Natural killer cell treated with Interleukin-12 subunit alpha and Interleukin-12 subunit beta and Interleukin-15 and Interleukin-18, amount 100 ng/mL, for 72 hours (primary cell): ENCODE data around the gene LRRC71. TPM values are rescaled to one million over a fixed set of nuclear protein-coding genes. Genes with fewer than 3 reads are reported as not detected.

Source experiments
- ATAC-seq, 2 donors: fragments of 150-1000 bp; cut with Tn5 transposase in 1 of 2; sonication (Bioruptor Pico), chemical (Tn5 transposase) in 1 of 2; 2 replicates each; pipeline ENCODE4 v1.10.0; 2021
- DNase-seq: peaks from one replicate; pipeline ENCODE4 v3.0.0; 2022; ENCODE audit warnings: low spot score
- H3K27ac Mint-ChIP-seq, 2 donors: 1 replicate in 1 of 2; 2 replicates in 1 of 2; pipeline ENCODE4 v1.8.0; 2022; ENCODE audit warnings: mixed read lengths in 2 of 2, mild to moderate bottlenecking in 1 of 2, moderate library complexity in 1 of 2
- H3K27me3 Mint-ChIP-seq, 2 donors: 1 replicate in 1 of 2; 2 replicates in 1 of 2; pipeline ENCODE4 v1.8.0; 2022; ENCODE audit warnings: mixed read lengths in 2 of 2
- H3K36me3 Mint-ChIP-seq: one replicate; pipeline ENCODE4 v1.8.0; 2022; ENCODE audit warnings: mixed read lengths
- H3K4me1 Mint-ChIP-seq, 2 donors: 1 replicate in 1 of 2; 2 replicates in 1 of 2; pipeline ENCODE4 v1.8.0; 2022; ENCODE audit warnings: low read depth in 2 of 2, mixed read lengths in 2 of 2, mild to moderate bottlenecking in 1 of 2
- H3K4me3 Mint-ChIP-seq: one replicate; pipeline ENCODE4 v1.8.0; 2022; ENCODE audit warnings: mixed read lengths
- H3K9me3 Mint-ChIP-seq: 2 replicates; pipeline ENCODE4 v1.8.0; 2022; ENCODE audit warnings: mixed read lengths
- total RNA-seq, 2 donors: library from RNA; stranded (reverse); gene quantifications; one replicate each; pipeline ENCODE4 v1.2.3, GENCODE V29; 2022

Gene LRRC71
- total RNA-seq, 2 donors from 2014 or later = not detected

DNA sequence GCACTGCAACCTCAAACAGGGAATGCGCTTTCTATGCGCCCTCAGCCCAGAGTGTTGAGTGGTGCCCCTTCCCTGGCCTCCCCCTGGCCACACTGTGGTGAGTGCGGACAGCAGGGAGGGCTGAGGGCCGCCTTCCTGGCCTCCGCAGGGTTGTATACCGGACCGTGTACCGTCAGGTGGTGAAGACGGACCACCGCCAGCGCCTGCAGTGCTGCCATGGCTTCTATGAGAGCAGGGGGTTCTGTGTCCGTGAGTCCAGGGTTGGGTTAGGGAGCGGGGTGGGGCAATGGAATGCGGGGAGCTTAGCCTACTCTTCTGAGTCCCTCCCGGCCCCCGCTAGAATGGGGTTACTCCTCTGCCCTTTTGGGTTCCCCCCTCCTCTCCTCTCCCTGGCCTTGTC, 15.3 kb upstream of the LRRC71 start:
- no peaks in the 10 kb centered on the region for H3K36me3 Mint-ChIP-seq
- no peak overlapping the region for H3K4me3 Mint-ChIP-seq
- no peak overlapping the region for H3K27ac Mint-ChIP-seq
- no peaks in the 10 kb centered on the region for H3K9me3 Mint-ChIP-seq
- H3K4me1 Mint-ChIP-seq = peaks cover 0 to 3% of the 10 kb centered on the region in 2 donors
- no peak for DNase-seq
- H3K27me3 Mint-ChIP-seq = peaks cover 0 to 9% of the 10 kb centered on the region in 2 donors
- no peak for ATAC-seq

DNA sequence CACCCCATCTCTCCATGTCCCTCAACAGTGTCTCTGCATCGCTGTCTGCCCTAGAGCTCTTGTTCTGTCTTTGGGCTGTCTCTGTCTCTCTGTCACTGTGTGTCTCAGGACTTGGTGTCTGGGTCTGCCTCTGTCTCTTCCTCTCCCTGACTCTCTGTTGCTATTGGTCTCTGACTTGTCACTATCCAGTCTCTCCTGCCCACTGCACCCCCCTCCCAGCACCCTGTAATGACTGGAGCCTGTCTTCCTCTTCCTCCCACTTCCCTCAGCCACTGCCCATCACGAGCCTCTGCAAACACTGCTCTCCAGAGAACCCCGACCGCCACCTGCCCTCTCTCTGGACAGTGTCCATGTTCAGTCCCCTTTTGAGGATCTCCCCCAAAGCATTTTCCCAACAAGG, 14.8 kb upstream of the LRRC71 start:
- ATAC-seq (no peak), DNase-seq (no peak)
- H3K9me3 Mint-ChIP-seq = no peaks in the 10 kb centered on the region
- no peaks in the 10 kb centered on the region for H3K36me3 Mint-ChIP-seq
- H3K27me3 Mint-ChIP-seq = peaks cover 0 to 9% of the 10 kb centered on the region in 2 donors
- no peak overlapping the region for H3K27ac Mint-ChIP-seq
- H3K4me1 Mint-ChIP-seq = peaks cover 0 to 3% of the 10 kb centered on the region in 2 donors
- H3K4me3 Mint-ChIP-seq = no peak overlapping the region

DNA sequence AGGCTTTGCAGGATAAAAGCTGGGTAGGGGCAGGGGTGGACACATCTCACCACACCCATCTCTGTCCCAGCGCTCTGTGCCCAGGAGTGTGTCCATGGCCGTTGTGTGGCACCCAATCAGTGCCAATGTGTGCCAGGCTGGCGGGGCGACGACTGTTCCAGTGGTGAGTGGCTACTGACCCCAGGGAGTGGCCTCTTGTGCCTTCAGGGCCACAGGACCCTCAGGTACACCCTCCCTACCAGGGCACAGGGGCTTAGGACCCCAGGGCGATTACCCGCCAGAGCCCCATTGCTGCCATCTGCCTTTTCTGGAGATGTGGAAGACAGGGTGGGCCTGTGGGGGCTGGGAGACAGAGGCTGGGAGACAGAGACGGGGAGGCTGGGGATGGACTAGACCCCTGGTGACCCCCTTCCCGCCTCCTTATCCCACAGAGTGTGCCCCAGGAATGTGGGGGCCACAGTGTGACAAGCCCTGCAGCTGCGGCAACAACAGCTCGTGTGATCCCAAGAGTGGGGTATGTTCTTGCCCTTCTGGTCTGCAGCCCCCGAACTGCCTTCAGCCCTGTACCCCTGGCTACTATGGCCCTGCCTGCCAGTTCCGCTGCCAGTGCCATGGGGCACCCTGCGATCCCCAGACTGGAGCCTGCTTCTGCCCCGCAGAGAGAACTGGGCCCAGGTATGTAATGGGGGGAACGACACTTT, 14.1 kb upstream of the LRRC71 start:
- Mint-ChIP-seq H3K27me3 (peaks cover 7 to 9% of the 10 kb centered on the region in 2 donors), H3K4me1 (peaks cover 0 to 3% of the 10 kb centered on the region in 2 donors), H3K9me3 (no peaks in the 10 kb centered on the region), H3K4me3 (no peak overlapping the region), H3K36me3 (no peaks in the 10 kb centered on the region), H3K27ac (no peak overlapping the region)
- ATAC-seq = no peak
- DNase-seq = no peak

DNA sequence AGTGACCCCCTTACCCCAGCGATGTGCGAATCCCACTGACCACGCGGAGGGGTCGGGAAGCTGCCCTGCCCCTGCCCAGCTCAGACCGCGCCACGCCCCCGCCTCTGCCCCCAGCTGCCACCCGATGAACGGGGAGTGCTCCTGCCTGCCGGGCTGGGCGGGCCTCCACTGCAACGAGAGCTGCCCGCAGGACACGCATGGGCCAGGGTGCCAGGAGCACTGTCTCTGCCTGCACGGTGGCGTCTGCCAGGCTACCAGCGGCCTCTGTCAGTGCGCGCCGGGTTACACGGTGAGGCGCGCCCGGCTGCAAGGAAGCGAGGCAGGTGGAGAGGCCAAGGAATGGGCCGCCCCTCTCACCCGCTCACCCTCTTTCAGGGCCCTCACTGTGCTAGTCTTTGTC, 11.9 kb upstream of the LRRC71 start:
- ATAC-seq = no peak
- Mint-ChIP-seq H3K4me3 (no peak overlapping the region), H3K27me3 (peaks cover 7 to 12% of the 10 kb centered on the region in 2 donors), H3K9me3 (no peaks in the 10 kb centered on the region), H3K27ac (no peak overlapping the region), H3K4me1 (peaks cover 0 to 3% of the 10 kb centered on the region in 2 donors), H3K36me3 (no peaks in the 10 kb centered on the region)
- DNase-seq = no peak

DNA sequence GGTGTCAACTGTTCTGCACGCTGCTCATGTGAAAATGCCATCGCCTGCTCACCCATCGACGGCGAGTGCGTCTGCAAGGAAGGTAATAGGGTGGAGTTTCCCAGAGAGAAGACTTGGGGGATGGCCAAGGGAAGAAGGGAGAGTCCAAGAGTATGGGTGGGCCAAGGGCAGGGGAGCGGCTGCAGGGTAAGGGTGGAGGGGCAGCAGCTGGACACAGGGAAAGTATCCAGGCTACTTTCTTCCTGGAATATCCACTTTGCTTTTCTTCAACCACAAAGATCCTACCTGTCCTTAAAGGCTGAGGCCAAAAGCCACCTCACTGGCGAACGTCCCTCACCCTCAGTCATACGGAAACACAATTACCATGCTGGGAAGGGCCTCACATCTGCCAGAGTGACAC, 11.5 kb upstream of the LRRC71 start:
- Mint-ChIP-seq H3K9me3 (no peaks in the 10 kb centered on the region), H3K4me1 (peaks cover 0 to 3% of the 10 kb centered on the region in 2 donors), H3K27me3 (peaks cover 7 to 12% of the 10 kb centered on the region in 2 donors), H3K36me3 (no peaks in the 10 kb centered on the region), H3K27ac (no peak overlapping the region), H3K4me3 (no peak overlapping the region)
- ATAC-seq (no peak), DNase-seq (no peak)

DNA sequence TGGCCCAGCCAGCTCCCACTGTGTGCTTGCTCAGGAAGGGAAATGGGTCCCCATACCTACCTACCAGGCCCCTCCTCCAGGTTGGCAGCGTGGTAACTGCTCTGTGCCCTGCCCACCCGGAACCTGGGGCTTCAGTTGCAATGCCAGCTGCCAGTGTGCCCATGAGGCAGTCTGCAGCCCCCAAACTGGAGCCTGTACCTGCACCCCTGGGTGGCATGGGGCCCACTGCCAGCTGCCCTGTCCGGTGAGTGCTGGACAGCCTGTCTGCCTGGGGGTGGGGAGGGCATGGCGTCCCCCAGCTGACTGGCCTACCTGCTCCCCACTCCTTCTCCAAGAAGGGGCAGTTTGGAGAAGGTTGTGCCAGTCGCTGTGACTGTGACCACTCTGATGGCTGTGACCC, 10.8 kb upstream of the LRRC71 start:
- DNase-seq (no peak), ATAC-seq (no peak)
- Mint-ChIP-seq H3K9me3 (no peaks in the 10 kb centered on the region), H3K36me3 (no peaks in the 10 kb centered on the region), H3K4me1 (peaks cover 0 to 3% of the 10 kb centered on the region in 2 donors), H3K27me3 (peaks cover 11 to 12% of the 10 kb centered on the region in 2 donors), H3K27ac (no peak overlapping the region), H3K4me3 (no peak overlapping the region)

DNA sequence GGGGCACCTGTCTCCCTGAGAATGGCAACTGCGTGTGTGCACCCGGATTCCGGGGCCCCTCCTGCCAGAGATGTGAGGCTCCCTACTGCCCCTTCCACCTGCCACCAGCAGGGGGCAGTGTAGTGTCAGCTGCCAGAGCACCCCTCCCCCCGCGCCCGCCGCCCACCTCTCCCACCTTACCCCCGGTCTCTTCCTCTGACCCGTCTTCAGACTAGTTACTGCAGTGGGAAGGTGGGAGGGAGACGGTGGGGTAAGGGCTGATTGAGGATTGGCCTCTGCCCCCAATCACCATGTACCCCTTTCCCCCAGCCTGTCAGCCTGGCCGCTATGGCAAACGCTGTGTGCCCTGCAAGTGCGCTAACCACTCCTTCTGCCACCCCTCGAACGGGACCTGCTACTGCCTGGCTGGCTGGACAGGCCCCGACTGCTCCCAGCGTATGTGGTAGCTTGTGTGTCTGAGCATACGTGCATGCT, 10.1 kb upstream of the LRRC71 start:
- Mint-ChIP-seq H3K4me1 (peaks cover 0 to 3% of the 10 kb centered on the region in 2 donors), H3K36me3 (no peaks in the 10 kb centered on the region), H3K9me3 (no peaks in the 10 kb centered on the region), H3K4me3 (no peak overlapping the region), H3K27ac (no peak overlapping the region), H3K27me3 (peaks cover 13% of the 10 kb centered on the region in 2 donors)
- ATAC-seq = peak in 1 of 2 donors; percentile 48
- no peak for DNase-seq

DNA sequence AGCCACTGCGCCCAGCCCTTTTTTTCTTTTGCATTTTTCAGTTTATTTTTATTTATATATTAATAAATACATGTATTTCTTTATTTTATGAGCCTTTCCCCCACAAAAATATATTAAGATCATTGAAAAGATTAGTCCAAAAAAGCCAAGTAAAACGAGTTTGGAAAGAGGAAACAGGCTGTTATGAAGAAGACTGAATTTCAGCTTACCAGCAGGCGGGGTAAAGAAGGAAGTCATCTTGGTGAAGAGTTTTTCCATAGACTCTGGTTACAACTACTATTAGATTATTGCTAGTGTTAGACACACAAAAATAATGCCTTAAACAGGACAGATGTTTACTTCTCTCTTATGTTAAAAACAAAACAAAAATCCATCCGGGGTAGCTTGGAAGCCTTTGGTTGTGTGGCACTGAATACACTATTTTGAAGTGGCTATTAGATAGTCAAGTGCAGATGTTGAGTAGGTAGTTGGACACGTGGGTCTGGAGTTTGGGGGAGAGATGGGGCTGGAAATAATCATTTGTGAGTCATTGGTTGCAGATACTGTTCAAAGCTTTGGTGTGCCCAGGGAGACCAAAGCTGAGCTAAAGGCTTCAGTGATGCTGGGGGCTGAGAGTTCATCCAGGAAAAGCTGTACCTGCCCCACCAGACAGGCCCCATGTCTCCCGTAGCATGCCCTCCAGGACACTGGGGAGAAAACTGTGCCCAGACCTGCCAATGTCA, 8.7 kb upstream of the LRRC71 start:
- Mint-ChIP-seq H3K27ac (no peak overlapping the region), H3K27me3 (peaks cover 15 to 25% of the 10 kb centered on the region in 2 donors), H3K4me1 (peaks cover 0 to 3% of the 10 kb centered on the region in 2 donors), H3K9me3 (no peaks in the 10 kb centered on the region), H3K36me3 (no peaks in the 10 kb centered on the region), H3K4me3 (no peak overlapping the region)
- ATAC-seq (no peak), DNase-seq (no peak)

DNA sequence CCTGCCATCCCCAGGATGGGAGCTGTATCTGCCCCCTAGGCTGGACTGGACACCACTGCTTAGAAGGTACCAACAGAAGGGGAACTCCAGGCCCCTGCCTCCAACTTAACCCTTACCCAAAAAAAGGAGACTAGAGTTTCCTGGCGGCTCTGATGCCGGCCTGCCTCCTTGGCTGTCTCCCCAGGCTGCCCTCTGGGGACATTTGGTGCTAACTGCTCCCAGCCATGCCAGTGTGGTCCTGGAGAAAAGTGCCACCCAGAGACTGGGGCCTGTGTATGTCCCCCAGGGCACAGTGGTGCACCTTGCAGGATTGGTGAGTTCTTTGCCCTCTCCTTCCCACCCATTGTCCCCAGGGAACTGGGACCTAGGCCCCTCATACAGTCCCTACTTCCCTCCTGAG, 8.1 kb upstream of the LRRC71 start:
- ATAC-seq = no peak
- Mint-ChIP-seq H3K4me1 (no peaks in the 10 kb centered on the region), H3K9me3 (no peaks in the 10 kb centered on the region), H3K27ac (no peak overlapping the region), H3K4me3 (no peak overlapping the region), H3K36me3 (no peaks in the 10 kb centered on the region), H3K27me3 (peaks cover 12 to 26% of the 10 kb centered on the region in 2 donors)
- DNase-seq = no peak

DNA sequence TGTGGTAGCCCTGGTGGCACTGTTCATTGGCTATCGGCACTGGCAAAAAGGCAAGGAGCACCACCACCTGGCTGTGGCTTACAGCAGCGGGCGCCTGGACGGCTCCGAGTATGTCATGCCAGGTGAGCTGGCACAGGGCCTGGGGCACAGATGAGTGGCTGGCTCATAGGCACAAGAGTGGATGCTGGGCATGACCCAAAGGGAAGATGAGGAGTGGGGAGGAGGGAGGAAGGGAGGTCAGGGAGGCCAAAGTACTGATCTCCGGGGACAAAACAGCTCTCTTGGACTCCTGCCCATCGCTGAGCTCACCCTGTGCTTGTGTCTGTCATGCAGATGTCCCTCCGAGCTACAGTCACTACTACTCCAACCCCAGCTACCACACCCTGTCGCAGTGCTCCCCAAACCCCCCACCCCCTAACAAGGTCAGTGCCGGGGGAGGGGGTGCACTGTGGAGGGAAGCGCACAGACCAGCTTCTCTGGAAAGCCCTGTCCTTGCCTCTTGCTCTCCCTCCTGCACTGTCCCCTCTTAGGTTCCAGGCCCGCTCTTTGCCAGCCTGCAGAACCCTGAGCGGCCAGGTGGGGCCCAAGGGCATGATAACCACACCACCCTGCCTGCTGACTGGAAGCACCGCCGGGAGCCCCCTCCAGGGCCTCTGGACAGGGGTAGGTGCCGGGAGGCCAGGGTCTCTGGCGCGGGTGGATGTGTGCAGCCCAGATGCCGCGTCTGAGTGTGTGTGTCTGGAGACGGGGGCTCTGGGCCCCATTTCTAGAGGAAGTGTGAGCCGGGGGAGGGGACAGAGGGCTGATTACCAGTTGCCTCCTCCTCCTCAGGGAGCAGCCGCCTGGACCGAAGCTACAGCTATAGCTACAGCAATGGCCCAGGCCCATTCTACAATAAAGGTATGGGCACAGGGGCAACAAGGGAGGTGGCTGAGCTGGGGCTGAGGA, 7.3 kb upstream of the LRRC71 start:
- no peaks in the 10 kb centered on the region for H3K4me1 Mint-ChIP-seq
- H3K9me3 Mint-ChIP-seq = no peaks in the 10 kb centered on the region
- DNase-seq (no peak), ATAC-seq (peak; percentile 2 to 5)
- H3K27ac Mint-ChIP-seq = no peak overlapping the region
- H3K36me3 Mint-ChIP-seq = no peaks in the 10 kb centered on the region
- H3K27me3 Mint-ChIP-seq = peaks cover 12 to 26% of the 10 kb centered on the region in 2 donors
- H3K4me3 Mint-ChIP-seq = no peak overlapping the region

DNA sequence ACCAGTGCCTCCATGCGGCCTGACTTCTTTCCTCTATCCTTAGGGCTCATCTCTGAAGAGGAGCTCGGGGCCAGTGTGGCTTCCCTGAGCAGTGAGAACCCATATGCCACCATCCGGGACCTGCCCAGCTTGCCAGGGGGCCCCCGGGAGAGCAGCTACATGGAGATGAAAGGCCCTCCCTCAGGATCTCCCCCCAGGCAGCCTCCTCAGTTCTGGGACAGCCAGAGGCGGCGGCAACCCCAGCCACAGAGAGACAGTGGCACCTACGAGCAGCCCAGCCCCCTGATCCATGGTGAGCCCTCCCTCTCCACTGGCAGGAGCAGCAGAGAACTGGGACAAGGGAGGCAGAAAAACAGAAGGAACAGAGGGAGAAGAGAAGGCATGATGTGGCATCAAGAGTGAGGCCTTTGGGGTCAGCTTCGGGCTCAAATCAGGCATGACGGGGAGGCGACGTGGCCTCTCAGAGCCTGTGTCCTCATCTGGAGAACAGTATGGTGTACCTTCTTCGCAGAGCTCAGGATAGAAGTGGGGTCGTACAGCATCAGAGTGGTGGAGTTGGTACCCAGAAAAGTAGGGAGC, 6.5 kb upstream of the LRRC71 start:
- peaks cover 0 to 5% of the 10 kb centered on the region in 2 donors for H3K4me1 Mint-ChIP-seq
- H3K36me3 Mint-ChIP-seq = no peaks in the 10 kb centered on the region
- no peak overlapping the region for H3K27ac Mint-ChIP-seq
- no peak for DNase-seq
- no peak overlapping the region for H3K4me3 Mint-ChIP-seq
- no peak for ATAC-seq
- H3K27me3 Mint-ChIP-seq = peaks cover 17 to 32% of the 10 kb centered on the region in 2 donors
- no peaks in the 10 kb centered on the region for H3K9me3 Mint-ChIP-seq

DNA sequence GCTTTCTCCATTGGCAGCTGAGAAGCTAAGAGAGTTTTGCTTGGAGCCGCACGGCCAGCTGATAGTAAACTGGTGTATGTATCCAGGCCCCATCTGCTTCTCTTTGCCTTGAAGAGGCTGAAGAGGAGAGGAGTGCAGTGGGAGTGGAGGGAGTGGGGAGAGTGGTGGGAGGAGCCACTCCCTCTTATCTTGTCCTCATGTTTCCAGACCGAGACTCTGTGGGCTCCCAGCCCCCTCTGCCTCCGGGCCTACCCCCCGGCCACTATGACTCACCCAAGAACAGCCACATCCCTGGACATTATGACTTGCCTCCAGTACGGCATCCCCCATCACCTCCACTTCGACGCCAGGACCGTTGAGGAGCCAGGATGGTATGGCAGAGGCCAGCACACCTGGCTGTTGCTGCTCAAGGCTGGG, 6.0 kb upstream of the LRRC71 start:
- ATAC-seq = no peak
- no peak overlapping the region for H3K27ac Mint-ChIP-seq
- peaks cover 17 to 34% of the 10 kb centered on the region in 2 donors for H3K27me3 Mint-ChIP-seq
- H3K4me3 Mint-ChIP-seq = no peak overlapping the region
- no peaks in the 10 kb centered on the region for H3K9me3 Mint-ChIP-seq
- DNase-seq = no peak
- no peaks in the 10 kb centered on the region for H3K36me3 Mint-ChIP-seq
- peaks cover 0 to 5% of the 10 kb centered on the region in 2 donors for H3K4me1 Mint-ChIP-seq

DNA sequence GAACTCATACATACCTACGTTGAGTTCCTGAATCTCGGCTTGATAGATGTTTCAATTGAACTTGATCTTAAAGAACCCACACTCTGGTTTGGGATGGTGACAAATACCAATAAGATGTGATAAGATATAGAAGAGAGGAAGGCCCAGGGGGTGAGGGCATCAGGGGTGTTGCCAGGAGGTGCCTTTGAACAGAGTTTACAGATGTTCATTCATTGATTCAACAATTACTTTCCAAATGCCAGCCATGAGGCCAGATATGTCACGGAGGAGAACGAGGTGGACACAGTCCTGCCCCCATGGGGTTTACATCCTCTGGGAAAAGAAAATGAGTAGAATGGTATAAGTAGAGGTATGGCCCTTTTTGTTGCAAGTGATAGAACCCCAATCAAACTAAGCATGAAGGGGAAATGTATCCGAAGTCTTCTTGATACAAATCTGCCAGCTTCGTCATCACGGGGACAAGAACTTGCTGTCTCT, 659 bp downstream of the LRRC71 start:
- ATAC-seq = no peak
- Mint-ChIP-seq H3K9me3 (no peaks in the 10 kb centered on the region), H3K27me3 (peaks cover 42 to 60% of the 10 kb centered on the region in 2 donors), H3K36me3 (no peaks in the 10 kb centered on the region), H3K4me3 (no peak overlapping the region), H3K4me1 (peaks cover 4 to 13% of the 10 kb centered on the region in 2 donors), H3K27ac (no peak overlapping the region)
- DNase-seq = no peak
